ENCODE data around the gene SCARB2.

Gene SCARB2

GRCh38 chr4:76197031-76197743 is 16.4 kb downstream of the SCARB2 start:
- no peak for DNase-seq

- DNase-seq: no peak
Observed at GRCh38 chr4:76196376-76196775, 17.2 kb downstream of the SCARB2 start.

- no peak for DNase-seq
Observed at GRCh38 chr4:76195326-76195725, 18.3 kb downstream of the SCARB2 start.

- no peak for DNase-seq
Observed at GRCh38 chr4:76194325-76194724, 19.3 kb downstream of the SCARB2 start.

GRCh38 chr4:76192236-76192635 is 21.4 kb downstream of the SCARB2 start:
- no peak for DNase-seq

GRCh38 chr4:76188557-76188956 is 25.1 kb downstream of the SCARB2 start:
- DNase-seq: no peak

GRCh38 chr4:76188149-76188548 is 25.5 kb downstream of the SCARB2 start:
- no peak for DNase-seq

- no peak for DNase-seq
Observed at GRCh38 chr4:76187152-76187551, 26.5 kb downstream of the SCARB2 start.

- DNase-seq: no peak
Observed at GRCh38 chr4:76182463-76182862, 31.2 kb downstream of the SCARB2 start.

- peak; percentile 51 to 80 (median 68) for DNase-seq
Observed at GRCh38 chr4:76179398-76180318, 34.0 kb downstream of the SCARB2 start.

- no peak for DNase-seq
Observed at GRCh38 chr4:76178296-76178695, 35.3 kb downstream of the SCARB2 start.

GRCh38 chr4:76177709-76178108 is 35.9 kb downstream of the SCARB2 start:
- no peak for DNase-seq

GRCh38 chr4:76175336-76175735 is 38.3 kb downstream of the SCARB2 start:
- no peak for DNase-seq

- no peak for DNase-seq
Observed at GRCh38 chr4:76174216-76174615, 39.4 kb downstream of the SCARB2 start.

GRCh38 chr4:76168688-76169087 is 44.9 kb downstream of the SCARB2 start:
- no peak for DNase-seq

- no peak for DNase-seq
Observed at GRCh38 chr4:76166480-76166879, 47.1 kb downstream of the SCARB2 start.

- DNase-seq: no peak
Observed at GRCh38 chr4:76160355-76160754, 53.3 kb downstream of the SCARB2 start.

GRCh38 chr4:76156635-76157034 is 57.0 kb downstream of the SCARB2 start:
- DNase-seq: no peak

- DNase-seq: no peak
Observed at GRCh38 chr4:76155979-76156378, 57.6 kb downstream of the SCARB2 start.

GRCh38 chr4:76153356-76153755 is 60.3 kb downstream of the SCARB2 start:
- DNase-seq: no peak

- DNase-seq: peak; percentile 84 to 93 (median 90)
Observed at GRCh38 chr4:76148142-76148865, 65.3 kb downstream of the SCARB2 start, which contains the start of gene NUP54. Gene NUP54, minus strand, starts transcription at chr4:76148397. Its CDS starts 23 bp downstream, at chr4:76148374.

- peak in 2 of 6 experiments; percentile 36 to 52 for DNase-seq
Observed at GRCh38 chr4:76147454-76148141, 66.0 kb downstream of the SCARB2 start.

GRCh38 chr4:76144546-76144945 is 69.1 kb downstream of the SCARB2 start:
- no peak for DNase-seq
